H1 (cell line): ENCODE measurements around the gene PAK5. TPM values are rescaled to one million over a fixed set of nuclear protein-coding genes. Genes with fewer than 3 reads are reported as not detected.

Experiments
- ASH2L ChIP-seq: fragments of 200-600, 300-600 bp; sonication (generic); IDR thresholded peaks from one replicate; pipeline ENCODE4 v1.7.1; 2017; ENCODE audit warnings: low read length
- BACH1 ChIP-seq: IDR thresholded peaks from 2 replicates; pipeline ENCODE4 v1.6.1; 2012; ENCODE audit warnings: low read length, improper control_type of control experiment
- BCL11A ChIP-seq, 2 experiments: IDR thresholded peaks; one replicate each; pipeline ENCODE4 v1.6.1; 2011; ENCODE audit warnings: low read depth in 2 of 2, low read length in 2 of 2, mild to moderate bottlenecking in 2 of 2
- CBX5 ChIP-seq: fragments of 300-800, 300-1000 bp; sonication (generic); IDR thresholded peaks from 2 replicates; pipeline ENCODE4 v1.7.1; 2016; ENCODE audit warnings: antibody characterized with exemption, low read length, low read depth
- CBX8 ChIP-seq: fragments of 300-800, 300-1000 bp; sonication (generic); IDR thresholded peaks from 2 replicates; pipeline ENCODE4 v1.7.1; 2016; ENCODE audit warnings: low read depth, low read length, borderline replicate concordance
- CHD1 ChIP-seq: IDR thresholded peaks from 2 replicates; pipeline ENCODE4 v1.6.1; 2012; ENCODE audit warnings: low read depth, low read length, improper control_type of control experiment
- GTF2F1 ChIP-seq: IDR thresholded peaks from 2 replicates; pipeline ENCODE4 v1.6.1; 2012; ENCODE audit warnings: low read depth, low read length, improper control_type of control experiment, borderline replicate concordance
- JUN ChIP-seq: IDR thresholded peaks from 2 replicates; pipeline ENCODE4 v1.6.1; 2011; ENCODE audit warnings: low read depth, mild to moderate bottlenecking, improper control_type of control experiment, low read length
- JUND ChIP-seq: IDR thresholded peaks from 2 replicates; pipeline ENCODE4 v1.6.1; 2011; ENCODE audit warnings: mild to moderate bottlenecking, improper control_type of control experiment, low read length
- KDM1A ChIP-seq: fragments of 200-600, 300-600 bp; sonication (generic); IDR thresholded peaks from 2 replicates; pipeline ENCODE4 v1.7.1; 2016; ENCODE audit warnings: mild to moderate bottlenecking, low read length, borderline replicate concordance
- KDM4A ChIP-seq: IDR thresholded peaks from one replicate; pipeline ENCODE4 v1.7.1; 2012; ENCODE audit warnings: low read depth, mild to moderate bottlenecking, moderate library complexity, low read length, inconsistent platforms; ENCODE audit not compliant: severe bottlenecking
- MAFK ChIP-seq: IDR thresholded peaks from 2 replicates; pipeline ENCODE4 v1.6.1; 2012; ENCODE audit warnings: low read depth, mild to moderate bottlenecking, improper control_type of control experiment, low read length
- NANOG ChIP-seq: IDR thresholded peaks from 2 replicates; pipeline ENCODE4 v1.6.1; 2011; ENCODE audit warnings: low read length, low read depth, mild to moderate bottlenecking, inconsistent platforms; ENCODE audit not compliant: insufficient read depth, poor library complexity, severe bottlenecking
- POLR2A ChIP-seq, 2 experiments: IDR thresholded peaks; 1 replicate in 1 of 2; 2 replicates in 1 of 2; pipeline ENCODE4 v1.6.1; 2011; ENCODE audit warnings: low read depth in 2 of 2, low read length in 2 of 2, mild to moderate bottlenecking in 2 of 2; ENCODE audit errors: control extremely low read depth in 1 of 2
- RBBP5 ChIP-seq: IDR thresholded peaks from 2 replicates; pipeline ENCODE4 v1.7.1; 2012; ENCODE audit warnings: low read depth, mild to moderate bottlenecking, inconsistent platforms, low read length, moderate library complexity, borderline replicate concordance
- SP1 ChIP-seq: IDR thresholded peaks from 2 replicates; pipeline ENCODE4 v1.6.1; 2011; ENCODE audit warnings: low read depth, low read length
- SRF ChIP-seq: IDR thresholded peaks from 2 replicates; pipeline ENCODE4 v1.6.1; 2011; ENCODE audit warnings: mild to moderate bottlenecking, low read depth, low read length, moderate library complexity
- TCF12 ChIP-seq: IDR thresholded peaks from 2 replicates; pipeline ENCODE4 v1.6.1; 2011; ENCODE audit warnings: low read depth, mild to moderate bottlenecking, low read length
- YY1 ChIP-seq: IDR thresholded peaks from 2 replicates; pipeline ENCODE4 v1.6.1; 2011; ENCODE audit warnings: low read depth, mild to moderate bottlenecking, low read length
- polyA plus RNA-seq, 7 experiments: library from polyadenylated mRNA; depleted of rRNA in 3 of 7; stranded (reverse) in 5 of 7; unstranded in 2 of 7; fragments of >200 nt in 5 of 7; fragments of 200-250 nt in 2 of 7; gene quantifications; 1 replicate in 5 of 7; 2 replicates in 1 of 7; 4 replicates in 1 of 7; pipeline versions ENCODE4 v1.2.1 to v1.2.3, GENCODE V29; 2011 to 2013; ENCODE audit warnings: missing spikeins in 2 of 7, mixed read lengths in 2 of 7
- total RNA-seq: library from RNA; stranded (reverse); fragmentation: NEBNext Ultra II Directional; extraction: Animal tissue kit (Norgen Biotek cat#: 25700); gene quantifications from 2 replicates; pipeline ENCODE4 v1.2.1, GENCODE V29; 2021
- TF ChIP-seq, protein P1 (sequence below): IDR thresholded peaks from 2 replicates; pipeline ENCODE4 v1.6.1; 2012; ENCODE audit warnings: inconsistent platforms
- TF ChIP-seq, protein P2 (sequence below), 3 experiments: IDR thresholded peaks; 1 replicate in 2 of 3; 2 replicates in 1 of 3; pipeline versions ENCODE4 v1.5.1 to v1.6.1; 2011; ENCODE audit warnings: low read length in 3 of 3, mild to moderate bottlenecking in 3 of 3, inconsistent platforms in 2 of 3, low read depth in 1 of 3, moderate library complexity in 1 of 3; ENCODE audit not compliant: insufficient read depth in 1 of 3; ENCODE audit errors: control extremely low read depth in 1 of 3

Gene PAK5
- total and polyA plus RNA-seq, 2 of the 8 experiments (the other 6 are each of a cell fraction or from before 2014, with no cell fraction given), result 0.54 to 0.80 TPM

DNA sequence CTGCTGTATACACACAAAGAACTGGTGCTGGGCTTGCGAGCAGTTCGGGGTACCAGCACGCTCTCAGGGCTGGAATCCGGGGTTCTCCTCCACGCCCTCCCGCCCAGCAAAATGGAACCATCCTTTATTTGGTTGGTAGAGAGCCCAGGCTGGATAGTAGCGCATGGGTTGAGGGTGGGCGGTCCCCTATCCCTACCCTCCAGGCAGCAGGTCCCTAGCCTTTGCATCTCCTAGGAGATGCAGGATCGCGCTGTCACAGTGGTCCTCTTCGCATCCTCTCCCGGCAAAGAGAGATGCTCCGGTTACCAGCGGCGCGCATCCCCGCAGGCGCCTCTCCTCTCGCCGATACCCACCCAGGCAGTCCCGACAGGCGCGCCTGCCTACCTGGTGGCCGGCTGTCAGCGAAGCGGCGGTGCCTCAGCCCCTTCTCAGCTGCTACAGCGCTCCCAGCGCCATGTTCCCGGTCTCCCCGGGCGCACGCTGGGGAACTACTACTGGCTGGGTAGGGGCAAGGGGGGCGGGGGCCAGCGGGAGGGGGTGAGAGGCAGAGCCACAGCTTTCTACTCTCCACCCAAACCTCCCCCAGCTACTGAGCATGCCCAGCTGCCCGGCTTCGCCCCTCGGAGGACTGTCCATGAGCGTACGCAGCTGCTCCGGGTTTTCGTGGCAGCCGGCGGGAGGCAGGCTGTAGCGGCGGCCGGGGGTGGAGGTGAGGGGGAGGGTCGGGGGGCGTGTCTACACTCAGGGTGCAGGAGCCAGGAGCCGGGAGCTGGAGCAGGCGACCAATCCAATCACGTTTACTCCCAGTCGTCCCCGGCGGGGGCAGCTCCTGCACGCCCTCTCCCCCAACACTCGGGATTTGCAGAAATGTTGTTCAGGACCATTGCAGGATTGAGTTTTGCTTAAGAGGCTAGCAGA lies at the start of gene PAK5 (continued):
- TF ChIP-seq, protein P1, sequence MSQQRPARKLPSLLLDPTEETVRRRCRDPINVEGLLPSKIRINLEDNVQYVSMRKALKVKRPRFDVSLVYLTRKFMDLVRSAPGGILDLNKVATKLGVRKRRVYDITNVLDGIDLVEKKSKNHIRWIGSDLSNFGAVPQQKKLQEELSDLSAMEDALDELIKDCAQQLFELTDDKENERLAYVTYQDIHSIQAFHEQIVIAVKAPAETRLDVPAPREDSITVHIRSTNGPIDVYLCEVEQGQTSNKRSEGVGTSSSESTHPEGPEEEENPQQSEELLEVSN, result peak; percentile 10; the same call in 1 of the 2 replicates
- TF ChIP-seq YY1 (no peak; the same call in 1 of the 2 replicates), GTF2F1 (no peak), KDM1A (peak; percentile 63; the same call in 1 of the 2 replicates), BACH1 (0 out of 2 replicates have a peak, but pooled peaks have one; percentile 24), JUN (no peak), CHD1 (no peak), ASH2L (peak; percentile 36), MAFK (no peak), CBX5 (no peak), JUND (no peak), POLR2A (IDR thresholded peaks at IDR 0.05; ENCODE audit: control extremely low read depth in 1 of 2, low read depth in 2 of 2, low read length in 2 of 2) (no peak), NANOG (no peak), RBBP5 (no peak), CBX8 (no peak), KDM4A (peak; percentile 87), TCF12 (no peak), BCL11A (IDR thresholded peaks at IDR 0.05; ENCODE audit: low read depth in 2 of 2, low read length in 2 of 2) (no peak), SRF (no peak), SP1 (peak; percentile 70)
- TF ChIP-seq, protein P2, sequence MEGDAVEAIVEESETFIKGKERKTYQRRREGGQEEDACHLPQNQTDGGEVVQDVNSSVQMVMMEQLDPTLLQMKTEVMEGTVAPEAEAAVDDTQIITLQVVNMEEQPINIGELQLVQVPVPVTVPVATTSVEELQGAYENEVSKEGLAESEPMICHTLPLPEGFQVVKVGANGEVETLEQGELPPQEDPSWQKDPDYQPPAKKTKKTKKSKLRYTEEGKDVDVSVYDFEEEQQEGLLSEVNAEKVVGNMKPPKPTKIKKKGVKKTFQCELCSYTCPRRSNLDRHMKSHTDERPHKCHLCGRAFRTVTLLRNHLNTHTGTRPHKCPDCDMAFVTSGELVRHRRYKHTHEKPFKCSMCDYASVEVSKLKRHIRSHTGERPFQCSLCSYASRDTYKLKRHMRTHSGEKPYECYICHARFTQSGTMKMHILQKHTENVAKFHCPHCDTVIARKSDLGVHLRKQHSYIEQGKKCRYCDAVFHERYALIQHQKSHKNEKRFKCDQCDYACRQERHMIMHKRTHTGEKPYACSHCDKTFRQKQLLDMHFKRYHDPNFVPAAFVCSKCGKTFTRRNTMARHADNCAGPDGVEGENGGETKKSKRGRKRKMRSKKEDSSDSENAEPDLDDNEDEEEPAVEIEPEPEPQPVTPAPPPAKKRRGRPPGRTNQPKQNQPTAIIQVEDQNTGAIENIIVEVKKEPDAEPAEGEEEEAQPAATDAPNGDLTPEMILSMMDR (IDR thresholded peaks at IDR 0.05; ENCODE audit: control extremely low read depth in 1 of 3, insufficient read depth in 1 of 3, low read depth in 1 of 3, low read length in 3 of 3), result no peak
